SK-N-SH (cell line): ENCODE measurements around the gene UNCX. TPM values are rescaled to one million over a fixed set of nuclear protein-coding genes. Genes with fewer than 3 reads are reported as not detected.
"Not testable (repeated sequence)": the region's sequence is repeated elsewhere in the genome, so short reads cannot be mapped to it uniquely, and the experiment has no call there.

Experiments used
- CTCF ChIA-PET: fragments of 300-600, 350-600 bp; formaldehyde crosslinking; extraction: SDS; loops from one replicate; lab custom pipeline; 2021; lab: Yijun Ruan, JAX
- POLR2A ChIA-PET: fragments of 350-600 bp; sonication (Branson Sonifier 250); formaldehyde crosslinking; extraction: SDS; loops from one replicate; lab custom pipeline; 2020; ENCODE audit warnings: antibody characterized with exemption, inconsistent platforms; lab: Yijun Ruan, JAX
- DNase-seq: peaks from one replicate; pipeline ENCODE4 v3.0.0; 2012
- H2AFZ ChIP-seq: fragments of 200-600 bp; sonication (generic); 2 replicates; pipeline ENCODE4 v1.8.1; 2016; ENCODE audit warnings: antibody characterized with exemption, mild to moderate bottlenecking, low read depth
- H3F3A ChIP-seq: fragments of 200-600 bp; sonication (generic); replicated peaks from 2 replicates; pipeline ENCODE3; 2016; ENCODE audit warnings: antibody characterized with exemption, mild to moderate bottlenecking; ENCODE audit not compliant: insufficient read depth
- H3K27ac ChIP-seq, 2 experiments: fragments of 200-500 bp in 1 of 2; fragments of 200-600 bp in 1 of 2; sonication (Bioruptor generic) in 1 of 2; sonication (generic), shearing (Covaris generic) in 1 of 2; 2 replicates each; pipeline versions ENCODE4 v1.5.1 to v1.6.1; 2014 to 2016; ENCODE audit warnings: low read depth in 2 of 2, inconsistent platforms in 1 of 2, low read length in 1 of 2, mild to moderate bottlenecking in 1 of 2, mixed read lengths in 1 of 2
- H3K27me3 ChIP-seq: fragments of 200-600 bp; sonication (generic), shearing (Covaris generic); 2 replicates; pipeline ENCODE4 v1.6.1; 2016; ENCODE audit warnings: mixed run types; ENCODE audit not compliant: insufficient read depth
- H3K36me3 ChIP-seq, 2 experiments: fragments of 200-500 bp in 1 of 2; fragments of 200-600 bp in 1 of 2; sonication (Bioruptor generic) in 1 of 2; sonication (generic) in 1 of 2; replicated peaks in 1 of 2; 2 replicates each; pipeline versions ENCODE3 to v1.5.1; 2014 to 2016; ENCODE audit warnings: low read length in 1 of 2, mild to moderate bottlenecking in 1 of 2; ENCODE audit not compliant: insufficient read depth in 2 of 2, control insufficient read depth in 1 of 2
- H3K4me1 ChIP-seq, 2 experiments: fragments of 200-500 bp in 1 of 2; fragments of 200-600 bp in 1 of 2; sonication (Bioruptor generic) in 1 of 2; sonication (generic), shearing (Covaris generic) in 1 of 2; 2 replicates each; pipeline versions ENCODE4 v1.5.1 to v1.6.1; 2014 to 2016; ENCODE audit warnings: low read depth in 1 of 2, low read length in 1 of 2, mixed run types in 1 of 2; ENCODE audit not compliant: insufficient read depth in 2 of 2, control insufficient read depth in 1 of 2
- H3K4me2 ChIP-seq: fragments of 200-600 bp; sonication (generic), shearing (Covaris generic); 2 replicates; pipeline ENCODE4 v1.6.1; 2017; ENCODE audit warnings: mixed run types
- H3K4me3 ChIP-seq, 2 experiments: fragments of 200-500 bp in 1 of 2; fragments of 200-600 bp in 1 of 2; sonication (Bioruptor generic) in 1 of 2; sonication (generic), shearing (Covaris generic) in 1 of 2; 2 replicates each; pipeline versions ENCODE4 v1.5.1 to v1.8.1; 2014 to 2016; ENCODE audit warnings: low read depth in 2 of 2, inconsistent platforms in 1 of 2, low read length in 1 of 2, mild to moderate bottlenecking in 1 of 2, mixed read lengths in 1 of 2, moderate library complexity in 1 of 2
- H3K79me2 ChIP-seq: fragments of 200-600 bp; sonication (generic); 2 replicates; pipeline ENCODE4 v1.8.1; 2017; ENCODE audit warnings: mild to moderate bottlenecking; ENCODE audit not compliant: insufficient read depth
- H3K9ac ChIP-seq: fragments of 200-600 bp; sonication (generic); 2 replicates; pipeline ENCODE4 v1.6.1; 2017; ENCODE audit warnings: mixed run types
- H3K9me2 ChIP-seq: fragments of 200-600 bp; sonication (generic); 2 replicates; pipeline ENCODE4 v1.6.1; 2017; ENCODE audit warnings: mixed run types
- H3K9me3 ChIP-seq: fragments of 200-600 bp; sonication (generic); 2 replicates; pipeline ENCODE4 v1.6.1; 2017; ENCODE audit warnings: mixed run types, mild to moderate bottlenecking, moderate library complexity
- H4K20me1 ChIP-seq: fragments of 200-600 bp; sonication (generic); 2 replicates; pipeline ENCODE4 v1.6.1; 2017; ENCODE audit warnings: mild to moderate bottlenecking, mixed run types; ENCODE audit not compliant: insufficient read depth
- ELF1 ChIP-seq: IDR thresholded peaks from 2 replicates; pipeline ENCODE4 v1.4.0; 2012
- EZH2phosphoT487 ChIP-seq: fragments of 200-600 bp; sonication (generic); IDR thresholded peaks from 2 replicates; pipeline ENCODE4 v1.6.1; 2017; ENCODE audit warnings: low read depth, mixed run types, mild to moderate bottlenecking, antibody characterized with exemption, moderate library complexity, borderline replicate concordance
- FOXJ3 ChIP-seq: sonication (generic); formaldehyde crosslinking; IDR thresholded peaks from 2 replicates; pipeline ENCODE4 v1.5.1; 2020; ENCODE audit warnings: mild to moderate bottlenecking, missing genetic modification reagents
- JUND ChIP-seq: IDR thresholded peaks from 2 replicates; pipeline ENCODE4 v1.4.0; 2012
- MAX ChIP-seq: IDR thresholded peaks from 2 replicates; pipeline ENCODE4 v1.4.0; 2012; ENCODE audit warnings: low read depth
- MEF2A ChIP-seq: IDR thresholded peaks from 2 replicates; pipeline ENCODE4 v1.4.0; 2012; ENCODE audit warnings: low read depth, borderline replicate concordance
- NFIC ChIP-seq: IDR thresholded peaks from 2 replicates; pipeline ENCODE4 v1.4.0; 2012; ENCODE audit warnings: borderline replicate concordance
- POLR2AphosphoS5 ChIP-seq: IDR thresholded peaks from 2 replicates; pipeline ENCODE4 v1.6.1; 2012; ENCODE audit warnings: low read depth, low read length
- RXRA ChIP-seq: IDR thresholded peaks from 2 replicates; pipeline ENCODE4 v1.4.0; 2012; ENCODE audit warnings: low read depth, mild to moderate bottlenecking, borderline replicate concordance
- TCF12 ChIP-seq: IDR thresholded peaks from 2 replicates; pipeline ENCODE4 v1.4.0; 2012
- TEAD4 ChIP-seq: IDR thresholded peaks from 2 replicates; pipeline ENCODE4 v1.4.0; 2012; ENCODE audit warnings: mild to moderate bottlenecking, borderline replicate concordance; ENCODE audit not compliant: insufficient read depth
- WGBS: methylation state at CpG from one replicate; pipeline ENCODE4 v1.1.6; 2017; ENCODE audit warnings: low lambda C conversion rate; 5-methylcytosine and 5-hydroxymethylcytosine counted together
- polyA plus RNA-seq, 3 experiments: library from polyadenylated mRNA; depleted of rRNA; stranded (reverse); fragments of >200 nt; gene quantifications; 2 replicates each; pipeline ENCODE4 v1.2.3, GENCODE V29; 2012

Gene UNCX
- polyA plus RNA-seq, 1 of the 3 experiments (the other 2 are of a cell fraction), result not detected

- Histone ChIP-seq H3K4me1 (peaks cover 4 to 11% of the 10 kb centered on the region in 2 experiments; a peak in 1 of 4 replicates), H3K9me3 (no peaks in the 10 kb centered on the region), H3K79me2 (no peaks in the 10 kb centered on the region), H3K4me3 (no peak overlapping the region), H4K20me1 (0 out of 2 replicates have a peak, but pooled peaks cover 6% of the 10 kb centered on the region), H3K9me2 (no peaks in the 10 kb centered on the region), H3K9ac (no peak overlapping the region), H3K36me3 (no peaks in the 10 kb centered on the region), H2AFZ (no peak overlapping the region), H3K27me3 (peaks cover 99% of the 10 kb centered on the region), H3K27ac (no peak overlapping the region), H3K4me2 (no peak overlapping the region), H3F3A (no peaks in the 10 kb centered on the region)
- TF ChIP-seq EZH2phosphoT487 (peak; percentile 32; the same call in 1 of the 2 replicates), ELF1 (no peak)
- WGBS, result 12% methylated on average over 18 of the region's 18 CpGs
- ChIA-PET POLR2A (no interaction called here), CTCF (interaction anchor here (0.7 to 7.8 kb wide), 19 partner anchors 9 to 264 kb away, joined by 3 to 87 read pairs (median 5); partner anchors contain the start of gene GPR146)
- DNase-seq, result peak; percentile 64
These were observed 22.2 kb upstream of the UNCX start for GRCh38 chr7:1210321-1210978.

- DNase-seq, result peak; percentile 84
- H3K79me2 ChIP-seq, result no peaks in the 10 kb centered on the region
- no peaks in the 10 kb centered on the region for H3K36me3 ChIP-seq
- H3F3A ChIP-seq, result no peaks in the 10 kb centered on the region
- H3K4me1 ChIP-seq, result peaks cover 4 to 11% of the 10 kb centered on the region in 2 experiments; a peak in 1 of 4 replicates
- TF ChIP-seq MEF2A, result no peak
- no peak for TF ChIP-seq POLR2AphosphoS5
- TF ChIP-seq RXRA, result no peak
- TF ChIP-seq FOXJ3 (CRISPR knock-in tag), result no peak
- 0 out of 2 replicates have a peak, but pooled peaks have one; percentile 14 for TF ChIP-seq NFIC
- peak; percentile 93; the same call in 1 of the 2 replicates for TF ChIP-seq EZH2phosphoT487
- no peak for TF ChIP-seq JUND
- TF ChIP-seq TCF12, result peak; percentile 44; the same call in 1 of the 2 replicates
- CTCF ChIA-PET, result interaction anchor here (0.7 to 7.8 kb wide), 16 partner anchors 9 to 263 kb away, joined by 3 to 87 read pairs (median 6); no protein-coding TSS in a partner anchor
- H3K27me3 ChIP-seq, result peaks cover 98% of the 10 kb centered on the region
- H3K4me2 ChIP-seq, result 0 out of 2 replicates have a peak overlapping the region, but pooled peaks have one; percentile 38
- H2AFZ ChIP-seq, result no peak overlapping the region
- H4K20me1 ChIP-seq, result 0 out of 2 replicates have a peak, but pooled peaks cover 6% of the 10 kb centered on the region
- POLR2A ChIA-PET, result no interaction called here
- H3K9ac ChIP-seq, result no peak overlapping the region
- H3K4me3 ChIP-seq, result no peak overlapping the region; a peak in 1 of 4 replicates
- H3K9me2 ChIP-seq, result no peaks in the 10 kb centered on the region
- 5% methylated on average over 35 of the region's 35 CpGs for WGBS
- no peaks in the 10 kb centered on the region for H3K9me3 ChIP-seq
- H3K27ac ChIP-seq, result no peak overlapping the region
These were observed 21.6 kb upstream of the UNCX start for GRCh38 chr7:1210979-1211608.

DNA sequence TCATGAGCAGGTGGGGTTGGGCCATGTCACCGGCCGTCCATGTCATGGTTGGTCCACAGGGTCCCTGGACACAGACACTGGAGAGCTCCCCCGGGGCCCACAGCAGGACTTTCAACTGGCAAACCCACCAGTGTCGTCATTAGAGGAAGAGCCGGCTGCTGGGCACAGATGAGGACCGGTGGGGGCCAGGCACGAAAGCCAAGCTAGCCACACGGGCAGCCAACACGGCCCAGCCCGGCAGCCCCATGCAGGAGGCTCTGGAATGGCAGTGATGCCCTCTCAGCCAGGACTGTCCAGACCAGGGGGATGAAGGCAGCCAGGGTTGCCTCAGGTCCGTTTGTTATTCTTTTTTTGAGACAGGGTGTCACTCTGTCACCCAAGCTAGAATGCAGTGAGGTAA lies 21.1 kb upstream of the UNCX start:
- CTCF ChIA-PET, result interaction anchor here (0.8 to 7.8 kb wide), 15 partner anchors 9 to 263 kb away, joined by 3 to 87 read pairs (median 6); no protein-coding TSS in a partner anchor
- H3K4me2 ChIP-seq, result no peak overlapping the region

GRCh38 chr7:1212025-1212424 lies 20.6 kb upstream of the UNCX start:
- H3F3A ChIP-seq, H3K9me2 ChIP-seq, H3K9ac ChIP-seq, H3K4me2 ChIP-seq, H3K27ac ChIP-seq, H3K4me3 ChIP-seq, H2AFZ ChIP-seq, H3K9me3 ChIP-seq, H3K79me2 ChIP-seq, DNase-seq, H3K36me3 ChIP-seq, H4K20me1 ChIP-seq: not testable (repeated sequence)
- H3K27me3 ChIP-seq, result peaks cover 99% of the 10 kb centered on the region
- ChIA-PET POLR2A (interaction anchor here (0.5 to 0.9 kb wide), 2 partner anchors 10 to 948 kb away, joined by 3 read pairs; no protein-coding TSS in a partner anchor), CTCF (interaction anchor here (1.0 to 7.8 kb wide), 9 partner anchors 9 to 220 kb away, joined by 3 to 87 read pairs (median 9); no protein-coding TSS in a partner anchor)
- 35% methylated on average over 5 of the region's 5 CpGs for WGBS
- peaks cover 4 to 11% of the 10 kb centered on the region in 2 experiments; a peak in 1 of 4 replicates for H3K4me1 ChIP-seq

More for the DNA sequence above, 21.1 kb upstream of the UNCX start:
- no peak for TF ChIP-seq FOXJ3 (CRISPR knock-in tag)
- no peak for TF ChIP-seq TCF12
- no peak for TF ChIP-seq TEAD4
- TF ChIP-seq MAX, result no peak
- no peak overlapping the region for H3K4me3 ChIP-seq
- 0 out of 2 replicates have a peak, but pooled peaks cover 6% of the 10 kb centered on the region for H4K20me1 ChIP-seq
- no peaks in the 10 kb centered on the region for H3K36me3 ChIP-seq
- H3K27me3 ChIP-seq, result peaks cover 99% of the 10 kb centered on the region
- H3K9me3 ChIP-seq, result no peaks in the 10 kb centered on the region
- WGBS, result 4% methylated on average over 7 of the region's 11 CpGs
- no peak overlapping the region for H3K27ac ChIP-seq
- peak; percentile 45 for DNase-seq
- no peaks in the 10 kb centered on the region for H3K9me2 ChIP-seq
- no peak overlapping the region for H3K9ac ChIP-seq
- peaks cover 4 to 11% of the 10 kb centered on the region in 2 experiments; a peak in 1 of 4 replicates for H3K4me1 ChIP-seq
- no peaks in the 10 kb centered on the region for H3K79me2 ChIP-seq
- POLR2A ChIA-PET, result interaction anchor here (0.5 kb wide), 1 partner anchor 949 kb away, joined by 3 read pairs; no protein-coding TSS in a partner anchor
- no peak overlapping the region for H2AFZ ChIP-seq
- H3F3A ChIP-seq, result no peaks in the 10 kb centered on the region
